K562 (cell line): Measurements from ENCODE around the gene LTK. TPM values are rescaled to one million over a fixed set of nuclear protein-coding genes. Genes with fewer than 3 reads are reported as not detected.
A peak's percentile ranks its signal among the peaks of the same experiment; 100 is the strongest.

Experiments
- ADNP ChIP-seq: fragments of 200-800 bp; sonication (Bioruptor generic); IDR thresholded peaks from 2 replicates; pipeline ENCODE4 v1.6.1; 2016; ENCODE audit warnings: missing genetic modification characterization, missing compliant biosample characterization
- CREB1 ChIP-seq, 2 experiments: sonication (generic) in 1 of 2; formaldehyde crosslinking in 1 of 2; IDR thresholded peaks; 2 replicates each; pipeline versions ENCODE4 v1.6.1 to v1.8.0; 2012 to 2022; ENCODE audit warnings: inconsistent platforms in 1 of 2, mild to moderate bottlenecking in 1 of 2, missing genetic modification reagents in 1 of 2, moderate library complexity in 1 of 2
- DMBX1 ChIP-seq: fragments of 250-450 bp; sonication (Bioruptor Pico); IDR thresholded peaks from 2 replicates; pipeline ENCODE4 v1.8.0; 2022; ENCODE audit warnings: inconsistent platforms, mild to moderate bottlenecking, moderate library complexity, borderline replicate concordance
- E2F3 ChIP-seq: fragments of 250-450 bp; sonication (Bioruptor Pico); IDR thresholded peaks from 2 replicates; pipeline ENCODE4 v1.4.0; 2020; ENCODE audit warnings: mild to moderate bottlenecking
- GABPB2 ChIP-seq: fragments of 250-450 bp; sonication (Bioruptor Pico); conservative IDR thresholded peaks from 2 replicates; pipeline ENCODE4 v1.5.1; 2021; ENCODE audit warnings: mild to moderate bottlenecking
- GATAD2B ChIP-seq: fragments of 450-650 bp; IDR thresholded peaks from 2 replicates; pipeline ENCODE4 v1.6.1; 2017; ENCODE audit warnings: mild to moderate bottlenecking, borderline replicate concordance
- HDAC3 ChIP-seq: fragments of 450-650 bp; IDR thresholded peaks from 2 replicates; pipeline ENCODE4 v1.6.1; 2018; ENCODE audit warnings: borderline replicate concordance, mild to moderate bottlenecking, moderate library complexity; ENCODE audit not compliant: partially characterized antibody
- HDGF ChIP-seq: fragments of 450-650 bp; IDR thresholded peaks from 2 replicates; pipeline ENCODE4 v1.6.1; 2016
- HMGN3 ChIP-seq: IDR thresholded peaks from 2 replicates; pipeline ENCODE4 v1.6.1; 2011; ENCODE audit warnings: borderline replicate concordance, low read depth, mild to moderate bottlenecking, mixed read lengths, low read length; ENCODE audit not compliant: insufficient read length; ENCODE audit errors: extremely low read depth
- HNRNPLL ChIP-seq: fragments of 200-400 bp; formaldehyde crosslinking; IDR thresholded peaks from 2 replicates; pipeline ENCODE4 v1.6.1; 2017; ENCODE audit warnings: low read length, low read depth, mild to moderate bottlenecking; ENCODE audit not compliant: poor library complexity, severe bottlenecking
- MAZ ChIP-seq, 2 experiments: fragments of 450-650 bp in 1 of 2; sonication (generic) in 1 of 2; formaldehyde crosslinking; IDR thresholded peaks in 1 of 2; conservative IDR thresholded peaks in 1 of 2; 2 replicates each; pipeline versions ENCODE4 v1.4.0 to v1.5.0; 2020; ENCODE audit warnings: mild to moderate bottlenecking in 1 of 2, missing genetic modification reagents in 1 of 2
- MEF2A ChIP-seq: IDR thresholded peaks from 2 replicates; pipeline ENCODE4 v1.6.1; 2011; ENCODE audit warnings: low read depth, mild to moderate bottlenecking, low read length, moderate library complexity; ENCODE audit not compliant: control insufficient read depth
- MXI1 ChIP-seq: IDR thresholded peaks from 2 replicates; pipeline ENCODE4 v1.6.1; 2011; ENCODE audit warnings: low read depth, mild to moderate bottlenecking, improper control_type of control experiment, low read length
- MYC ChIP-seq, 2 experiments: fragments of 250-450 bp in 1 of 2; sonication (Bioruptor Pico) in 1 of 2; IDR thresholded peaks; 2 replicates each; pipeline versions ENCODE4 v1.5.1 to v1.6.1; 2012 to 2021; ENCODE audit warnings: low read depth in 2 of 2, borderline replicate concordance in 1 of 2, improper control_type of control experiment in 1 of 2, low read length in 1 of 2, mild to moderate bottlenecking in 1 of 2, moderate library complexity in 1 of 2
- NCOA2 ChIP-seq, 2 experiments: fragments of 450-650 bp; IDR thresholded peaks; 2 replicates each; pipeline ENCODE4 v1.6.1; 2018; ENCODE audit warnings: mild to moderate bottlenecking in 2 of 2, moderate library complexity in 1 of 2; ENCODE audit not compliant: partially characterized antibody in 2 of 2
- NUFIP1 ChIP-seq: fragments of 450-650 bp; IDR thresholded peaks from 2 replicates; pipeline ENCODE4 v1.6.1; 2018; ENCODE audit not compliant: partially characterized antibody
- PHF21A ChIP-seq: fragments of 450-650 bp; IDR thresholded peaks from 2 replicates; pipeline ENCODE4 v1.6.1; 2017; ENCODE audit warnings: low read depth, borderline replicate concordance
- PHF8 ChIP-seq: fragments of 200-600 bp; sonication (generic); IDR thresholded peaks from 2 replicates; pipeline ENCODE4 v1.6.1; 2012; ENCODE audit warnings: mixed run types, mild to moderate bottlenecking, inconsistent platforms, low read length, moderate library complexity, borderline replicate concordance
- PURB ChIP-seq: sonication (generic); formaldehyde crosslinking; IDR thresholded peaks from 2 replicates; pipeline ENCODE4 v1.9.0; 2021; ENCODE audit warnings: low read depth, mild to moderate bottlenecking, missing genetic modification reagents
- RBM25 ChIP-seq: fragments of 200-400 bp; formaldehyde crosslinking; IDR thresholded peaks from 2 replicates; pipeline ENCODE4 v1.6.1; 2018; ENCODE audit warnings: low read length, low read depth, moderate library complexity; ENCODE audit not compliant: severe bottlenecking
- SIN3A ChIP-seq, 2 experiments: fragments of 150-350 bp in 1 of 2; IDR thresholded peaks; 2 replicates each; pipeline ENCODE4 v1.6.1; 2011 to 2016; ENCODE audit warnings: borderline replicate concordance in 2 of 2, low read depth in 2 of 2, low read length in 2 of 2, mild to moderate bottlenecking in 2 of 2, moderate library complexity in 2 of 2; ENCODE audit not compliant: control insufficient read depth in 1 of 2
- SRSF9 ChIP-seq: fragments of 200-400 bp; formaldehyde crosslinking; IDR thresholded peaks from 2 replicates; pipeline ENCODE4 v1.6.1; 2017; ENCODE audit warnings: low read depth, low read length, borderline replicate concordance
- ZNF282 ChIP-seq: sonication (generic); formaldehyde crosslinking; IDR thresholded peaks from 2 replicates; pipeline ENCODE4 v1.8.1; 2023; ENCODE audit warnings: missing genetic modification reagents
- ZNF431 ChIP-seq: sonication (generic); formaldehyde crosslinking; IDR thresholded peaks from 2 replicates; pipeline ENCODE4 v1.8.0; 2022; ENCODE audit warnings: mild to moderate bottlenecking, missing genetic modification reagents
- ZNF76 ChIP-seq: fragments of 250-450 bp; sonication (Bioruptor Pico); IDR thresholded peaks from 2 replicates; pipeline ENCODE4 v1.4.0; 2020; ENCODE audit warnings: mild to moderate bottlenecking, moderate library complexity, borderline replicate concordance
- polyA plus RNA-seq, 8 experiments: library from polyadenylated mRNA; depleted of rRNA in 4 of 8; stranded (reverse) in 5 of 8; unstranded in 3 of 8; fragments of >200 nt; fragmentation: Nextera tagmentation in 2 of 8; fragmentation: Illumina TruSeq in 1 of 8; extraction: Ambion mirVana in 2 of 8; extraction: Trizol in 1 of 8; gene quantifications; 2 replicates each; pipeline versions ENCODE4 v1.2.1 to v1.2.3, GENCODE V29; 2011 to 2014; ENCODE audit warnings: inconsistent platforms in 1 of 8, missing spikeins in 1 of 8
- total RNA-seq, 7 experiments: library from RNA; depleted of rRNA in 6 of 7; stranded (reverse); fragments of >200 nt in 6 of 7; fragmentation: Illumina TruSeq in 2 of 7; extraction: Trizol in 2 of 7; gene quantifications; 2 replicates each; pipeline versions ENCODE4 v1.2.1 to v1.2.3, GENCODE V29; 2011 to 2021; ENCODE audit warnings: low replicate concordance in 1 of 7
- TF ChIP-seq, protein P1 (sequence below): sonication (generic); formaldehyde crosslinking; IDR thresholded peaks from 2 replicates; pipeline ENCODE4 v1.4.0; 2020; ENCODE audit warnings: mild to moderate bottlenecking, missing genetic modification reagents

Gene LTK
- total and polyA plus RNA-seq, 9 of the 15 experiments (the other 6 are each of a cell fraction or from before 2014, with no cell fraction given): 0.25 to 4.4 (median 1.8) TPM

DNA sequence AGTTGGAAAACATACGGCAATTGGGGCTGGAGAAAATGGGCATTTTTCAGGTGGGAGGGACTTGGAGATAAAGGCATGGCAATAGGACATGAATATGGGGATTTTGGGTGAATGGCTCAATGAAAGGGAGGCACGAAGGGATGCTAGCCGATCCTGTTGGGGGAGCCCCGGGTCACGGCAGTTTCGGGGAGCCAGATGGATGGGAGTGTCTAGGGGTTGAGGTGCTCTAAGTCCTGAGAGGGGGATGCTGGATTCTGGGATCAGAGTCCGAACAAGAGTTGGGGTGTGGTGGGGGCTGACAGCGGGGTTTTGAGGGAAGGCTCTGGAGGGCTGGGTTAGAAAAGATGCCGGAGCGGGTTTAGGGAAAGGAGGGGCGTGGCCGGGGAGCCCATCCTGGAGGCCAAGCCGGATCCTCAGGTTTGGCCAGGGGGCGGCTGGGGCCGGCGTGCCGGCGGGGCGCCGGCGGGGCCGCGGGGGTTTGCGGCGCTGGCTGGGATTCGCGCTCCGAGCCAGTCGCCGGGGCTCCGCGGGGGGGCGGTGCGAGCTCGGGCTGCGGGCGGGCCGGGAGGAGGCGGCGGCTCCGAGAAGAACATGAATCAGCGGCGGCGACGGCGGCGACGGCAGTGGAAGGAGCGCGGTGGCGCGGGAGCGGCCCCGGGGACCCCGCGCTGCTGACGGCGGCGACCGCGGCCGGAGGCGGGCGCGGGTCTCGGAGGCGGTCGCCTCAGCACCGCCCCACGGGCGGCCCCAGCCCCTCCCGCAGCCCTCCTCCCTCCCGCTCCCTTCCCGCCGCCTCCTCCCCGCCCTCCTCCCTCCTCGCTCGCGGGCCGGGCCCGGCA is 45.0 kb upstream of the LTK start, which contains the start of gene TYRO3 (continued):
- TF ChIP-seq, protein P1, sequence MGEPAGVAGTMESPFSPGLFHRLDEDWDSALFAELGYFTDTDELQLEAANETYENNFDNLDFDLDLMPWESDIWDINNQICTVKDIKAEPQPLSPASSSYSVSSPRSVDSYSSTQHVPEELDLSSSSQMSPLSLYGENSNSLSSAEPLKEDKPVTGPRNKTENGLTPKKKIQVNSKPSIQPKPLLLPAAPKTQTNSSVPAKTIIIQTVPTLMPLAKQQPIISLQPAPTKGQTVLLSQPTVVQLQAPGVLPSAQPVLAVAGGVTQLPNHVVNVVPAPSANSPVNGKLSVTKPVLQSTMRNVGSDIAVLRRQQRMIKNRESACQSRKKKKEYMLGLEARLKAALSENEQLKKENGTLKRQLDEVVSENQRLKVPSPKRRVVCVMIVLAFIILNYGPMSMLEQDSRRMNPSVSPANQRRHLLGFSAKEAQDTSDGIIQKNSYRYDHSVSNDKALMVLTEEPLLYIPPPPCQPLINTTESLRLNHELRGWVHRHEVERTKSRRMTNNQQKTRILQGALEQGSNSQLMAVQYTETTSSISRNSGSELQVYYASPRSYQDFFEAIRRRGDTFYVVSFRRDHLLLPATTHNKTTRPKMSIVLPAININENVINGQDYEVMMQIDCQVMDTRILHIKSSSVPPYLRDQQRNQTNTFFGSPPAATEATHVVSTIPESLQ (CRISPR knock-in tag): no peak
- TF ChIP-seq HMGN3: no peak
- TF ChIP-seq ZNF76: no peak
- no peak for TF ChIP-seq HNRNPLL
- TF ChIP-seq NCOA2 (IDR thresholded peaks at IDR 0.05; ENCODE audit: partially characterized antibody in 2 of 2): no peak
- TF ChIP-seq GABPB2 (CRISPR knock-in tag): no peak
- no peak for TF ChIP-seq HDAC3
- TF ChIP-seq ZNF282 (CRISPR knock-in tag): no peak
- peak; percentile 75; the same call in 1 of the 2 replicates for TF ChIP-seq GATAD2B
- no peak for TF ChIP-seq ZNF431 (CRISPR knock-in tag)
- peak; percentile 69 to 86 for TF ChIP-seq MAZ (CRISPR knock-in tag; conservative IDR thresholded peaks at IDR 0.05 in 1 of 2, IDR thresholded peaks at IDR 0.05 in 1 of 2)
- 0 out of 2 replicates have a peak, but pooled peaks have one; percentile 34 for TF ChIP-seq MYC (IDR thresholded peaks at IDR 0.05; ENCODE audit: low read depth, low read length)
- no peak for TF ChIP-seq MYC (CRISPR knock-in tag; IDR thresholded peaks at IDR 0.05; ENCODE audit: borderline replicate concordance, low read depth)
- no peak for TF ChIP-seq E2F3 (CRISPR knock-in tag)
- TF ChIP-seq PHF8: peak; percentile 55; the same call in 1 of the 2 replicates
- 0 out of 2 replicates have a peak, but pooled peaks have one; percentile 29 for TF ChIP-seq CREB1 (IDR thresholded peaks at IDR 0.05)
- no peak for TF ChIP-seq CREB1 (CRISPR knock-in tag; IDR thresholded peaks at IDR 0.05)
- TF ChIP-seq PURB: no peak
- TF ChIP-seq MEF2A: no peak
- no peak for TF ChIP-seq DMBX1 (CRISPR knock-in tag)
- no peak for TF ChIP-seq HDGF
- TF ChIP-seq MXI1: no peak
- TF ChIP-seq SIN3A (IDR thresholded peaks at IDR 0.05; ENCODE audit: borderline replicate concordance in 2 of 2, control insufficient read depth in 1 of 2, low read depth in 2 of 2, low read length in 2 of 2): peak in 1 of 2 experiments; percentile 12; a peak in 1 of 4 replicates
- TF ChIP-seq SRSF9: no peak
- no peak for TF ChIP-seq ADNP (tag)
- TF ChIP-seq PHF21A: no peak
- TF ChIP-seq RBM25: no peak
- TF ChIP-seq NUFIP1: no peak
